Measurements from ENCODE around the gene NTRK2.

Gene NTRK2

DNA sequence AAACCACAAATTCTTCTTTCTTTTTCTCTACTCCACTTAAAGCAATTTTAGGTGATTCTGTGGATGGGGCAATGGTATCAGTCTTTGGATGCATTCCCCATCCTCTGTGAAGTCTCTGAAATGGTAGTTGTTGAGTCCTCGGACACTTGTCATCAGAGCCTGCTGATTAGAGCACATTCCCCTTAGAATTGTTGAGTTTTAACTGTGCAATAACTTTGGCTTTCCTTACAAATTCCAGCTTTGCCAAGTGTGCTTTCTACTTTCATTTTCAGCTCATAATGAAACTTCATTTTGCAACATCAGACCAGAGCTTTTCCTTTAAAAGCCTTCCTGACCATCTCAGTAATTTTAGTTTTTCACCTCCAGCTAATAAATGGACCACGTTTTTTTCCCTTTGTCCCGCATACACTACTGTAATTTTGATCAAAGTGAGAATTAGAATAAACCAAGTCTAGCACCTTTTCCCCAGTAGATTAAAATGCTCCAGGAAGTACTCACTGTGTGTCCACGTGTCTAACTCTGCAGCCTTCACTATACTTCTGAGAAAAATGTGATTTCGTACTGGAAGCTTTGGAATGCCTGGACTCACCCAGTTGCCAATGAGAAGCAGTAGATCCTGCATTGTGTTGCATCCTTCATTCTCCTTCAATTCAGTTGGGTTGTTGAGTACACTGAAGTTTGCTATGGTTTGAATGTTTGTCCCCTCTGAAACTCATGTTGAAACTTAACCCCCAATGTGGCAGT is 135.6 kb downstream of the NTRK2 start:
- Mint-ChIP-seq H3K4me3 (no peak overlapping the region), H3K4me1 (no peaks in the 10 kb centered on the region), H3K27ac (no peak overlapping the region), H3K27me3 (no peaks in the 10 kb centered on the region), H3K9me3 (no peaks in the 10 kb centered on the region)
- DNase-seq (no peak), ATAC-seq (no peak)

DNA sequence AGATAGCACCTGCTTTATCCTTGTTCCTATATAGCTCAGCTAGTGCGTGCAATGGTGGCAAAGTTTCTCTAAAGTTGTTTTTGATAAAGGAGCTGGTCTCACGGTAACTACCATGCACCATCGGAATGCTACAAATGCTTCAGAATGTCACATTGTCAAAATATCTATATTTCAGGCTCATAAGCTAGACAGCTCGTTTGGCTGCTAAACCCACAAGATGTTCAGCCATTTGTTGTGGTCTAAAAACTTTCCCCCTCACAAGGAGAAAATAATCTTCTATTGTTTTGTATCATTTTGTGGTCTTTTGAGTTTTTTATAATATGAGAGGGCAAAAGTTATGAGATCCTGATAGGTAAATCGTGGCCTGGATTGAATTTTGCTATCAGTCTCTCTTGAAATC is 137.9 kb downstream of the NTRK2 start:
- Mint-ChIP-seq H3K27ac (no peak overlapping the region), H3K4me1 (no peaks in the 10 kb centered on the region), H3K27me3 (peaks cover 8% of the 10 kb centered on the region), H3K9me3 (no peaks in the 10 kb centered on the region), H3K4me3 (no peak overlapping the region)
- no peak for ATAC-seq
- DNase-seq: no peak

DNA sequence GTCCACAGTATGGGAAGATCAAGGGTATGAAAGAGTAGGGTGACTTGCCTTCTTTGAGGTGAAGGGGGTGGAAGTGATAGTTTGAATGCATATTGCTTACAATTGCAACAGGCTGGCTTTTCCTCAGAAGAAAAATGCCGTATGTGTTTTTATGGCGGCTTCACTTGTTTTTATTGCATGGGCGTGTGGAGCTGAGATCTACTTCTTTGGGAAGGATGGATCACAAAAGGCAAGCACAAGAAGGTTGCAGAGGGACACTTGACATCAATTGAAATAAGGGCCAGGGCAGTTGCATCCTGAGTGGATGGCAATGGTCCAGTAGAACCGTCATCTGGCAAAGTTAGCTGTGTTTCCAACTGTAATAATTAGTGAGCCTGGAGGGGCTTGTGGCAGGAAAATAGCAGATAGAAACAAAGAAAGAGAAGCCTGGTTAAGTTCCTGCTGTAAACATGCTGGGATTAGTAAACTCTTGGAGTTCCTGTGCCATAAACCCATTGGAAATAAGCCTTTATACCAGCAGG is 138.4 kb downstream of the NTRK2 start:
- no peaks in the 10 kb centered on the region for H3K4me1 Mint-ChIP-seq
- no peak overlapping the region for H3K4me3 Mint-ChIP-seq
- DNase-seq: no peak
- peaks cover 8% of the 10 kb centered on the region for H3K27me3 Mint-ChIP-seq
- H3K27ac Mint-ChIP-seq: no peak overlapping the region
- H3K9me3 Mint-ChIP-seq: no peaks in the 10 kb centered on the region
- no peak for ATAC-seq

DNA sequence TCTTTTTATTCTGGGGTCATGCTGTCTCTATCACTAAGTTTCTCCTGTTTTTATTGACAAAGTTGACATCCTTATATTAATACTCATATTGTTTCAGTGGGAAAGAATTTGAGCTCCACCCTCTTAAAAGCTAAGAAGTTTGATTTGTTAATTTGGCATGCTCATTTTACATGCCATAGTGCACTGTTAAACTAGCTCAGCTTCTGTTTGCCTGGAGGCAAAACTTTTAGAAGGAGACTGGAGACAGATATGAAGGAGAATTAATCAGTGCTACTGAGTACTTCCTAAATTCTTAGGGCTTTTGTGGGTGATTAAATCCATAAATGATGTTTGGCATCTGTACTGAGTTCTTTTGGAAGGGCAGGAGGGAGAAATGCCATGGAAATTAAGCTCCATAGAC is 138.9 kb downstream of the NTRK2 start:
- no peaks in the 10 kb centered on the region for H3K4me1 Mint-ChIP-seq
- DNase-seq (no peak), ATAC-seq (no peak)
- peaks cover 8% of the 10 kb centered on the region for H3K27me3 Mint-ChIP-seq
- no peak overlapping the region for H3K27ac Mint-ChIP-seq
- no peaks in the 10 kb centered on the region for H3K9me3 Mint-ChIP-seq
- no peak overlapping the region for H3K4me3 Mint-ChIP-seq

DNA sequence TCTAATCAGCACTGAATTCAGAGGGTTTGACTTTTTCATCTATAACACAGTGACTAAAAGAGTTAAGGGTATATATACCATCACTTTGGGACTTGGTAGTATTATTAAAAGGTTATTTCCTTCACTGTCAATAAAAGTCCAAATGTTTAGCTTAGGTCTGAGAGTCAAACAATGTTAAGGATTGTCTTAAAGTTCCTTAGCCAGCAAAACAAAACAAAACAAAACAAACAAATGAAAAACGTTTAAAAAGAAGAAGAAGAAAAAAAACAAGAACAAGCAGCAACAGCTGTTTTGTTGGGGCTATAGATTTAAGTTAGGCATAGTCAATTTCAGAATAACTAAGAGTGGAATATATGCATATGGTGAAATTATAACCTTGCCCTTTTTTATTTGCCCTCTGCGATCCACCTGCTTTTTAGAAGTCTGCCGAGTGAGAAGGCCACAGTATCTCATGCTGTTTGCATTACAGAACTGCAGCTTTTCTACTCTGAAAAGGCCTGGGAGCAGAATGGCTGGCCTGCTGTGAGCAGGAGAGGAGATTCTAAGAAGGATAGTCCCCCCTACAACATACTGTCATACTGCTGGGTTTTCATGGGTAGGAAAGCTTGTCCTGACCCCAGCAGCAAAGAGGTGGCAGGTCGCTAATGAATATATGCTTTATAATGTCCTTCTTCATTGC is 141.7 kb downstream of the NTRK2 start:
- H3K27me3 Mint-ChIP-seq: peaks cover 8% of the 10 kb centered on the region
- DNase-seq: no peak
- H3K9me3 Mint-ChIP-seq: no peaks in the 10 kb centered on the region
- H3K4me3 Mint-ChIP-seq: no peak overlapping the region
- no peaks in the 10 kb centered on the region for H3K4me1 Mint-ChIP-seq
- no peak for ATAC-seq
- no peak overlapping the region for H3K27ac Mint-ChIP-seq

DNA sequence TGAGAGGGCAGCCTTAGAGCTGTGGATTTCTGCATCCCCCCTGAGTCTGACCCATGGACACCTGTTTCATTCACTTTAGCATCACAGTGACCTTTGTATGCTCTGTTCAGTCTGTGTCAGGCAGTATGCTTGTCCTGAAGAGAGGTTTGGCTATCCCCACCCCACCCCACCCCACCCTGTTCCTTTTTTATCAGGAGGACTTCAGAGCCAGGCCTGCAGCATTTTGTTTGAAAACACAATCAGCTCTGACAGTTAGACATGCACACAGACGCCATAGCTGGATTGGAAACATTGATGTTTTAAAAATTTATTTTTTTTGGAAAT is 142.2 kb downstream of the NTRK2 start:
- Mint-ChIP-seq H3K4me1 (no peaks in the 10 kb centered on the region), H3K4me3 (no peak overlapping the region), H3K9me3 (no peaks in the 10 kb centered on the region), H3K27me3 (peaks cover 8% of the 10 kb centered on the region), H3K27ac (no peak overlapping the region)
- ATAC-seq (no peak), DNase-seq (no peak)

DNA sequence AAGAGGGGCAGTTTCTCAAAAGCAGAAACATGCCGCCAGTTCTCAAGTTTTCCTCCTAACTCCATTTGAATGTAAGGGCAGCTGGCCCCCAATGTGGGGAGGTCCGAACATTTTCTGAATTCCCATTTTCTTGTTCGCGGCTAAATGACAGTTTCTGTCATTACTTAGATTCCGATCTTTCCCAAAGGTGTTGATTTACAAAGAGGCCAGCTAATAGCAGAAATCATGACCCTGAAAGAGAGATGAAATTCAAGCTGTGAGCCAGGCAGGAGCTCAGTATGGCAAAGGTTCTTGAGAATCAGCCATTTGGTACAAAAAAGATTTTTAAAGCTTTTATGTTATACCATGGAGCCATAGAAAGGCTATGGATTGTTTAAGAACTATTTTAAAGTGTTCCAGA is 142.8 kb downstream of the NTRK2 start:
- H3K27me3 Mint-ChIP-seq: peaks cover 8% of the 10 kb centered on the region
- H3K4me1 Mint-ChIP-seq: no peaks in the 10 kb centered on the region
- H3K27ac Mint-ChIP-seq: no peak overlapping the region
- no peaks in the 10 kb centered on the region for H3K9me3 Mint-ChIP-seq
- ATAC-seq (no peak), DNase-seq (no peak)
- H3K4me3 Mint-ChIP-seq: no peak overlapping the region

DNA sequence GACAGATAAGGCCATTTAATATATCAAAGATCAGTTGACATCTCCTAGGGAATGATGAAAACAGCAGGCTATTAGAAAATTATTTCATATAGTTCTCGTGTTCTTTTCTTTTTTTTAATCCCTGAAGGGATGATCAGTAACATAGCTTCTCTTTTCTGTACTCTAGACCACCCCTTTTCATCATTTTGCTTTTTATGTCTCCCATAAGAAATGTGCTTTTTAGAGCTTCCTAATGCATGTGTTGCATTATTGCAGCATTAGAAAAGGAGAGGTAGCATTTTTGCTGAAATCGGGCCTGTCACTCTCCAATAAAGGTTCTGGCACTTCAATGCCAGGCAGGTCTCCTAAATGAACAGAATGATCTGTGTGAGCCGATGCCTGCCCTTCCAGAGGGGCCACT is 143.3 kb downstream of the NTRK2 start:
- Mint-ChIP-seq H3K27me3 (peaks cover 8% of the 10 kb centered on the region), H3K27ac (no peak overlapping the region), H3K4me1 (no peaks in the 10 kb centered on the region), H3K4me3 (no peak overlapping the region), H3K9me3 (no peaks in the 10 kb centered on the region)
- no peak for DNase-seq
- ATAC-seq: no peak

DNA sequence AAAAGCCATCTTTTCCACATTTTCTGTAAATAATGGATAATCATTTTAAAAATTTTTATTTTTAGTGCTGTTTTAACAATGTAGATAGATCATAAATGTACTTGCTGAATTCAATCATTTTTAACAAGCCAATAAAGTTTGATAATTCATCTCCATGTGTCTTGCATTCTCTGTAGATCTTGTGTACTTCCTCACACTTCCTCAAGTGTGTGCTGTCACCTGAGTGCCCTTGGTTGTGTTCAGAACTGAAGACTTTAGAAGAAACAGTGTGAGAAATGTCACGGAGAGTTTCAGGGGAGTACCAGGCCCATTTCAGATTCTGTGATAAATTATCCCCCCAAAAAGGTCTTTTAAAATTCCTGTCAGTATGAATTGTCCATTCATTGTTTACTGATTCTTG is 146.0 kb downstream of the NTRK2 start:
- no peaks in the 10 kb centered on the region for H3K4me1 Mint-ChIP-seq
- no peak overlapping the region for H3K27ac Mint-ChIP-seq
- DNase-seq (no peak), ATAC-seq (no peak)
- peaks cover 8% of the 10 kb centered on the region for H3K27me3 Mint-ChIP-seq
- H3K9me3 Mint-ChIP-seq: no peaks in the 10 kb centered on the region
- no peak overlapping the region for H3K4me3 Mint-ChIP-seq

DNA sequence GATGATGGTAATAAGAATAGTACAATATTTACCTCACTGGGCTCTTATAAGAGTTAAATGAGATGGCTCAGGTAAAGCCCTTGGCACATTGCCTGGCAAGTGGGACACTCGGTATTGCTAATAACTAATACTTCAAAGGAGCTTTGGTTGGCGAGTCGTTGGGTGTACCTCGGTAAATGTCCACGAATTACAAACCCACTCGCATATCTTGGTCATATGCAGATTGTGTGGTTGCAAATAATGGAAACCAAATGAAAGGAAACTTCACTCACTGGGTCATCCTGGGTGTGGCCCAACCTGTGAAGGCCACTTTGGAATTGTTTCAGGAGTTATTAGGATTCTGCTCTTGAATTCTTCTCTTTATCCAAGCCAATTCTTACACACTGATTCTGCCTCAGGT is 147.5 kb downstream of the NTRK2 start:
- no peak for ATAC-seq
- Mint-ChIP-seq H3K4me1 (no peaks in the 10 kb centered on the region), H3K27me3 (no peaks in the 10 kb centered on the region), H3K9me3 (no peaks in the 10 kb centered on the region), H3K4me3 (no peak overlapping the region), H3K27ac (no peak overlapping the region)
- DNase-seq: no peak

DNA sequence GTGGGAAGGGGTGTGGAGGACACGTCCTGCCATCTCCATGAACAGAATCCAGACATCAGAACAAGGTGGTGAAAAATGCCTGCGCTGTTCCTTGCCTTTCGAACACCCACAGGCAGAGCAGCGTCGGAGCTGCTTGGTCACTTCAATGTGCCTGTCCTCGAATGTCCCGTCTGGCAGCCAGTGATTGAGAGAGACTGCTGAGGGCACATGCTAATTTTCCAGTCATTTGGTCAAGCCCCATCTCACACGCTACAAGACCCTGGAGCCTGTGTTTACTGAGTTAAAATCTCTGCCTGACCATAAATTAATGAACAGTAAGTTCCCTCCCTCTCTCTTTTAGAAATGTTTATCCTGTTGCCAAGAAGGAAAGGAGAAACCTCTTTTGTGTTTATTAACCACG is 149.3 kb downstream of the NTRK2 start:
- peaks cover 12% of the 10 kb centered on the region for H3K27me3 Mint-ChIP-seq
- no peaks in the 10 kb centered on the region for H3K4me1 Mint-ChIP-seq
- H3K27ac Mint-ChIP-seq: no peak overlapping the region
- ATAC-seq: no peak
- no peak for DNase-seq
- no peaks in the 10 kb centered on the region for H3K9me3 Mint-ChIP-seq
- H3K4me3 Mint-ChIP-seq: no peak overlapping the region

DNA sequence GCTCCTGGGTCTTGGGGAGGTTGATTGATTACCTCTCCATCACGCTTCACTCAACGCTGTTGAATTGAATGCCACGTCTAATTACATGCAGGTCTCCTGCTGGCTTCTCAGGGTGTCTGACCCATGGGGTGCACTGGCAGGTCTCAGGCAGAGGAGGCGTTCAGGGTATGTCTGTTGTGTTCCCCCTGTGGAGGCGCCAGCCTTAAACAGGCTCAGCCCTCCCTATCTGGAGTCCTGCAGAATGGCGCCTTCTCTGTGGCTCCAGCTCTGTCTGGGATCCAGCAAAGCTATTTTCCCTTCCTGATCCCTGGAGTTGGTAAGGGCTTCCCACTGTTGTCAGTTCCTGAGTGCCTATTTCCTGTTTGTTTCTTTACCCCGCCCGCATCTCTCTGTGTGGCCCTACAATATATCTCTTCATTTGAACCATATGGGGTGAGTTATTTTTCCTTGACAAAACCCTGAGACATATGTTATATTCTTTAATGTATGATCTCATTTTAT is 150.0 kb downstream of the NTRK2 start:
- no peak overlapping the region for H3K4me3 Mint-ChIP-seq
- peaks cover 16% of the 10 kb centered on the region for H3K27me3 Mint-ChIP-seq
- DNase-seq (no peak), ATAC-seq (no peak)
- H3K27ac Mint-ChIP-seq: no peak overlapping the region
- H3K9me3 Mint-ChIP-seq: no peaks in the 10 kb centered on the region
- H3K4me1 Mint-ChIP-seq: no peaks in the 10 kb centered on the region

DNA sequence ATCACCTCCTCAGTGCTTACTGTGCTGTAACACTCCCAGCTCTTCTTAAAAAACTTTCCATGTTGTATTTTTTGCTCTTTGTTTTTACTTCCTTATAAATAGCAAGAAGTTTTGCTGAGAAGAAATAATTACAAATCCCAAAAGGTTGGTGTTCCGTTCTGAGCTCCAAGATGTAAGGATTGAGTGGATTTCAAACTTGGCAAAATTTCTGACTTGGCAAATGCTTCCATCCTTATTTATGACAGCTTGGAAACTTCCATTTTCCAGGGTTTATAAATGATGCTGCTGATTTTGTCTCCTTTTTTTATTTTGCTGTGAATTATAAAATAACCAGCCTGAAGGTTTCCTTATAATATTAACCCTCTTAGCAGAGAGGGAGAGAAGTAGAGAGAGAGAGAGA is 151.9 kb downstream of the NTRK2 start:
- ATAC-seq (no peak), DNase-seq (no peak)
- no peaks in the 10 kb centered on the region for H3K9me3 Mint-ChIP-seq

DNA sequence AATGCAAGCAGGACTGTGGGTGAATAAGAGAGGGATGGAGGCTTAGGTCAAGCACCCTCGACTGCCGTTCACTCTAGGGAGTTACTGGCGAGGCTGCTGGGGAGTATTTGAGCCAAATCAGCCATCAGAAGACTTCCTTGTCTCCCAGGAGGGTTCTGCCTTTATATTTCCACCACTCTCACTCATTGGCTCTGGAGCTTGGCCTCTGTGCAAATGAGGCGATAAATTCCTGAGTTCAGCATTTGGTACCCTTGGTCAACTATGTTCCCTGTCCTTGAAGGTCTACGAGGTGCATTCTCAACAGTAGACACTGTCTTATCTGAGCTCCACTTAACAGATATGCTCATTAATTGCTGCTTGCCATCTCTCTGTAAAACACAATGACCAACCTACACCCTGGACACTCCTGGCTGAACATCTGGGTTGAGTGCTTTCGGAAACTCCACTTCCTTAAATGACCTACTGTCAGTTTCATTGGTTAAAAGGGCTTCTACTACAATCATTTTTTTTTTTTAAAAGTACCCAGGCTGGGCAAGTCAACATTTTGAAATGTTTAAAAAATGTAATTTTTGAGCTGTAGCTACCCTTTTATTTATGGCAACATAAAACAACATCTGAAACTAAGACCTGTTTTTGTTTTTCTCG is 153.2 kb downstream of the NTRK2 start:
- no peaks in the 10 kb centered on the region for H3K4me1 Mint-ChIP-seq
- no peak overlapping the region for H3K4me3 Mint-ChIP-seq
- H3K9me3 Mint-ChIP-seq: no peaks in the 10 kb centered on the region
- peaks cover 16% of the 10 kb centered on the region for H3K27me3 Mint-ChIP-seq
- DNase-seq (no peak), ATAC-seq (no peak)
- no peak overlapping the region for H3K27ac Mint-ChIP-seq

More for the DNA sequence above, 151.9 kb downstream of the NTRK2 start:
- H3K27ac Mint-ChIP-seq: no peak overlapping the region
- H3K4me1 Mint-ChIP-seq: no peaks in the 10 kb centered on the region
- H3K27me3 Mint-ChIP-seq: peaks cover 16% of the 10 kb centered on the region
- H3K4me3 Mint-ChIP-seq: no peak overlapping the region

DNA sequence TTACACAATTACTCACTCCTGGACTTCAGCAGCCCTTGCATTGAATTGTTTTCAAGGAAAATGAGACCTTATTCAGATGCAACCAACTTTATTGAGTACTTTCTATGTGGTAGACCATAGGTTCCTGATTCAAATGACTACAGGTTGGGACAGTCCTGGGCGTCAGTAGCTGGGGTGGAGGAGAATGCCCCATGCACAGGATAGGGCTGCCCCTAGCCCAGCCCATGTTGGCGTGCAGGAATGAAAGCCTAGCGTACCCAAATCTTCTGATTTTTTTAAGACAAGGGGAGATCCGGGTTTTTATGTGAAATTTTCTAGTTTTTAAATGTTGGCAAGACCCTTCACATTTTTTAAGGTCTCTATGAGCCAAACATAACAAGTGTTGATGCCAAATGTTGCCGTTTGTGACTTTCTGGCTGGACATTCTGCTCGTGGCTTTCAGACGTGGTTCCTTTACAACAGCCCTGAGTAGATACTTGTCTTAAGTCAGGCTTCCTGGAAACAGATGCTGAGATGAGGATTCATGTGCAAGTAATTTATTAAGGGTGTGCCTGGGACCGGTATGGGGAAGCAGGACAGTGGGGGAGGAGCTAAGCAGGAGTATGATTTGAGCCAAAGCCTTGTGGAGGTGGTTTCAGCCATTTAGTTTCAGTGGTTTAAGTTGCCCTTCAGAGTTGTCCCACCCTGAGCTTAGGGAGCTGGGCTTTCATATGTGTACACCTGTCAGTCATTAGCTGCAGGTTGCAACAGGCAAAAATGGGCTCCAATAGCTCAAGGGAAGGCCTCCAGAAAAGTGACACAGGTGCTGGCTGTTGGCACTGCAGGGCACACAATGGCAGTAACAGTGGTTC is 154.1 kb downstream of the NTRK2 start:
- Mint-ChIP-seq H3K27me3 (peaks cover 16% of the 10 kb centered on the region), H3K9me3 (no peaks in the 10 kb centered on the region), H3K27ac (no peak overlapping the region), H3K4me3 (no peak overlapping the region), H3K4me1 (no peaks in the 10 kb centered on the region)
- no peak for DNase-seq
- no peak for ATAC-seq

Data from stimulated activated naive CD8-positive, alpha-beta T cell treated with anti-CD3 and anti-CD28 coated beads, Interleukin-15, amount 100 ng/mL, for 72 hours (primary cell).